Measurements from ENCODE around the gene MYO19. TPM values are rescaled to one million over a fixed set of nuclear protein-coding genes. Genes with fewer than 3 reads are reported as not detected.

Gene MYO19
- total RNA-seq, 1 donor = 50.1 TPM

DNA sequence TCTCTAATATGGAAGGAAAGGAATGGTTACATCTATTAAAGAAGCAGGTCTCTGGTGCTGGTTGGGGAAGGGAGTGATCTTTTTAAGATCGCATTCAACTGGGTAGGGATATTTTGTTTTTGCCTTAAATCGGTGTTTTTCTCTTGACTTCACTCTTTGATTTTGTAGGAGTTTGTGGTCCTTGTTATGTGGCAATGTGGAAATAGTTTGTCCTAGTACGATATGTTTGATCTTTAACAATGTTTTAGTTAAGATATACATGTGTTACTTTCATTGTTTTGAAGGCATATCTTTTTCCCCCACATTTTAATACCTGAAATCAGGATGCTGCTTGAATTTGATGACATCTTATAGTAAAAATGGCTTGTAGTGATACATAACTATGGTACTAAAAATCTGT is 18.8 kb upstream of the MYO19 start:
- no peak for DNase-seq (ENCODE audit: low read depth)
- TF ChIP-seq, protein P1, sequence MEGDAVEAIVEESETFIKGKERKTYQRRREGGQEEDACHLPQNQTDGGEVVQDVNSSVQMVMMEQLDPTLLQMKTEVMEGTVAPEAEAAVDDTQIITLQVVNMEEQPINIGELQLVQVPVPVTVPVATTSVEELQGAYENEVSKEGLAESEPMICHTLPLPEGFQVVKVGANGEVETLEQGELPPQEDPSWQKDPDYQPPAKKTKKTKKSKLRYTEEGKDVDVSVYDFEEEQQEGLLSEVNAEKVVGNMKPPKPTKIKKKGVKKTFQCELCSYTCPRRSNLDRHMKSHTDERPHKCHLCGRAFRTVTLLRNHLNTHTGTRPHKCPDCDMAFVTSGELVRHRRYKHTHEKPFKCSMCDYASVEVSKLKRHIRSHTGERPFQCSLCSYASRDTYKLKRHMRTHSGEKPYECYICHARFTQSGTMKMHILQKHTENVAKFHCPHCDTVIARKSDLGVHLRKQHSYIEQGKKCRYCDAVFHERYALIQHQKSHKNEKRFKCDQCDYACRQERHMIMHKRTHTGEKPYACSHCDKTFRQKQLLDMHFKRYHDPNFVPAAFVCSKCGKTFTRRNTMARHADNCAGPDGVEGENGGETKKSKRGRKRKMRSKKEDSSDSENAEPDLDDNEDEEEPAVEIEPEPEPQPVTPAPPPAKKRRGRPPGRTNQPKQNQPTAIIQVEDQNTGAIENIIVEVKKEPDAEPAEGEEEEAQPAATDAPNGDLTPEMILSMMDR (IDR thresholded peaks at IDR 0.05; ENCODE audit: insufficient read depth, low read depth, low read length) = no peak
- H3K4me3 ChIP-seq (ENCODE audit: low read depth, low read length) = no peak overlapping the region

DNA sequence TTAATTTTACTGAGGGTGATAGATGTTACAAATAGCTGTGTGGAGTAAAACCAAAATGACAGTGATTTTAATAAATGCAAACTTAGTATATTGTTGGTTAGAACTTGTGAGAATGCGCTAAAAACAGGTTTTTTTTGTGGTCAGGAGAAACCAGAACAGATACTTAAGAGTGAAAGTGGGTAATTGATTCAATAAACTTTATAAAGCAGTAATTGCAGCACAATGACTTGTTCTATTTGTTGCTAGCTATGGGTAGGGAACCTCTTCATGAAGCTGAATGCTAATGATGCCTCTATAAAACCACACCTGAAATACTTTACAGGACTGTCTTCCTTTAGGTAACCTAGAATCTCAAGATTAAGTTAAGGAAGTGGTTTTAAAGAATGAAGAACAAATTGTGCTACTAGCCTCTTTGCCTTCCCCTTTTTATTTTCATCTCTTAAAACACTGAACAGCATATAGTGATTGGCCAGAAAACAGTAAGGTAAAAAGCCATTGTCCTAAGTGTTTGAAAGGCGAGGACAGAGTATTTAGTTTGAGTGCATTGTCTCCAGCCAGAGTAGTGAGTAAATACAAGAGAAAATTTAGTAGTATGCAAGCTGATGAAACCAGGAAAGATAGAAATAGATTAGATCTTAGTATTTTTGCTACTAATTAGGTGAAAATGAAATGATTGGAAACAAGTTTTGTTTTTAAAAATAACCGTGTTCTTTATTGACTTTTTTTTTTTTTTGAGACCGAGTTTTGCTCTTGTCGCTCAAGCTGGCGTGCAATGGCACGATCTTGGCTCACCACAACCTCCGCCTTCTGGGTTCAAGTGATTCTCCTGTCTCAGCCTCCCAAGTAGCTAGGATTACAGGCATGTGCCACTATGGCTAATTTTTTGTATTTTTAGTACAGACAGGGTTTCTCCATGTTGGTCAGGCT is 16.1 kb upstream of the MYO19 start:
- H3K4me3 ChIP-seq (ENCODE audit: low read depth, low read length) = no peak overlapping the region
- DNase-seq (ENCODE audit: low read depth) = no peak
- TF ChIP-seq, protein P1 (IDR thresholded peaks at IDR 0.05; ENCODE audit: insufficient read depth, low read depth, low read length) = no peak

DNA sequence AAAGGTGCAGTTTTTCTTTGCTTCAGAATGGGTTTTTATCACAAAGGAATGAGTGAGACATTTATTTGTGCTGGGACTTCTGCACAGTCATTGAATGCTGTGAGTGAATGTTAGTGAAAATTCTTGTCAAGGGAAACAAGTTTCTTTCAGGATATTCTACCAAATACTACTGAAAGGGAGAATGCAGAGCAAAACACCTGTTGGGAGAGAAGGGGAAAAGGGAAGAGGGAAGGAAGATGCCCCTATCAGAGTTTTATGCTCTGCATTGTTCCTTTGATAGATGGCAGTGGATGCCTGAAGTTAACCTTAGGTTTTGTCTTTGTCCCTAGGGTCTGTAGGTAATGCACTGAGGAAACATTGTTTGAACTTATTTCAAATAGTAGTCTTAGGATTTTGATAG is 13.1 kb upstream of the MYO19 start:
- TF ChIP-seq, protein P1 (IDR thresholded peaks at IDR 0.05; ENCODE audit: insufficient read depth, low read depth, low read length) = no peak
- peak overlapping the region; percentile 66 for H3K4me3 ChIP-seq (ENCODE audit: low read depth, low read length)
- no peak for DNase-seq (ENCODE audit: low read depth)

DNA sequence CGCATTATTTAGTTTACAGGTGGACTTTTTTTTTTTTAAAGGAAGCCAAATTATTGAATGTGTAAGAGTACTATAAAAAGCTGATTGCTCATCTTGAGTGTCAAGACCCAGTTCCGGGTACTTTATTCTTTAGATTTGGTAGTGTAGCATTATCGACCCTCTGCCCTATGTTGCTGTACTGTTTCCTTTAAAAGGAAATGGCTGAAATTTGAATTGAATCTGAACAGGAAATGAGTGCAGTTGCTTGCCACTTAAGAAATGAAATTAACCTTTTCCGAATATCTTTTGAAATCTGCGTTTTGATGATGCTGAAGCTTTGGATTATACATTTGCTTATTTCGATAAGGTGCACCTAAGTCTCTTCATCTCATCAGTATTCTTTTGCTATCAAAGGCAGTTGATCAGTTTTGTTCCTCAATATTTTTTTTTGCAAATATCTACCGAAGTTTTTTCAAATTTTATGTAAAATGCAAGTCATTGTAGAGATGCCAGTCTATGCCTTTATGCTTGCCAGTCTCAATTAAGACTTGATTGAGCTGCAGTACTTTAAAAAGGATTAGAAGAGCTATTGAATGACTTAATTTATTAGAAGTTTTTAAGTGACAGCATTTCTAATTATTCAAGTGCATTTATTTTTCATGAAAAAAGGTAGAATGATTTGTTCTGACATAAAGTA is 11.9 kb upstream of the MYO19 start:
- DNase-seq (ENCODE audit: low read depth) = peak; percentile 13
- TF ChIP-seq, protein P1 (IDR thresholded peaks at IDR 0.05; ENCODE audit: insufficient read depth, low read depth, low read length) = no peak
- peak overlapping the region; percentile 66 for H3K4me3 ChIP-seq (ENCODE audit: low read depth, low read length)

DNA sequence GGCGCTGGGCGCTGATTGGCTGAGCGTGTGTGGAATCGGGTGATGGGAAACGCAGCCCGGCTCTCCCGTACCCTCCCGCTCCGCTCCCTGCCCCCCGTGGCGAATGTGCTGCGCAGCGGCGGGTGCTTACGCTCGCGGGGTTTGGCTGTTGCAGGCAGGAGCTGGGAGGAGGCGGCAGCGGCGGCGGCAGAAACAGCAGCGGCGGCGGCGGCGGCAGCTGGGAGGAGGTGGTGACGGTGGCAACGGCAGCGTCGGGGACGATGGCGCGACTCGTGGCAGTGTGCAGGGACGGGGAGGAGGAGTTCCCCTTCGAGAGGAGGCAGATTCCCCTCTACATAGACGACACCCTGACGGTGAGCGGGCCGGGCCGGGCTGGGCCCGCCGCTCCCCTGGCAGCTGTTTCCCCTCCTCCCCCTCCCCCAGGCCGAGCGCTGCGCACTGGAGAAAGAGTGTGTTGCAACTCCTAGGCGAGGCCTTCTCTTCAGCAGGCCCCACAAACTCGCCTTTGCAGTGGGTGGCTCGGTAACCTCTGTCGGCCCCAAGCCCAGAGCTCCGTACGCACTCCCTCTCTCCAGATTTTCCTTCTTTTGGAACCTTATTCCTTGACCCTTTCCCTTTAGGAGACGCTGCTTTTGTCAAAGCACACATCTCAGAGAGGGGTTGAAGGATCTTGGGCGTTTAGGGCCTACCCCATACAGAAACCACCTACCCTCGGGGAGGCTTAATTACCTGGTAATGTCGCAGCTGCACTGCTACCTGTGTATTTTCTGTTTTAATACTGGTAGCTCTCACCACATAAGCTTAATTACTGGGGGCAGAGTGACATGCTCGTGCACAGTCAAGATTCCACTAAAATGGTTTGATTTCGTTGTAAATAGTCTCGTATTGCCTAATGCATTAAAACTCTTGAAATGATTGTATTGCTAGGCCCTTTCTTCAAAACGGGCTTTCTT is 11.1 kb upstream of the MYO19 start:
- DNase-seq (ENCODE audit: low read depth) = peak; percentile 98
- H3K4me3 ChIP-seq (ENCODE audit: low read depth, low read length) = peak overlapping the region; percentile 66
- TF ChIP-seq, protein P1 (IDR thresholded peaks at IDR 0.05; ENCODE audit: insufficient read depth, low read depth, low read length) = no peak

DNA sequence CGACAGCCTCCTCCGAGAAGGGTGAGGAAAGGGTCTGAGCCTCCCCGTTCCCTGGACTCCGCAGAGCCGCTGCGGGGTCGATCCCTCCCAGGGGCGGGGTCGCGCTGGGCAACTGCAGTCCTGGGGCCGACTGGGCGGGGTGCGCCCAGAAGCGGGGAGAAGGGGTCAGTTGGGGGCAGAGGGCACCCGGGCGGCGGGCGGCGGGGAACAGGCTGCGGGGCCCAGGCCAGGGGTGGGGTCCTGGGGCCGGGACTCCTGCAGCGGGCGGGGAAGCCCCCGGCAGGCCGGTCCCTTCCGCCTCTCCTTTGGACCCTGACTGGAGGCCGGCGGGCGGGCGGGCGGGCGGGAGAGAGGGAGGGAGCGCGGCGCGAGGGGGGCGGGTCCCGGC is 10.4 kb upstream of the MYO19 start:
- H3K4me3 ChIP-seq (ENCODE audit: low read depth, low read length) = peak overlapping the region; percentile 96
- TF ChIP-seq, protein P1 (IDR thresholded peaks at IDR 0.05; ENCODE audit: insufficient read depth, low read depth, low read length) = no peak
- no peak for DNase-seq (ENCODE audit: low read depth)
